GM23338 (cell line): ENCODE data around the gene ZDHHC5. TPM values are rescaled to one million over a fixed set of nuclear protein-coding genes. Genes with fewer than 3 reads are reported as not detected.

Experiments
- ATAC-seq: fragments of 200-7000 bp; cut with Tn5 transposase; 3 replicates; pipeline ENCODE4 v1.9.1; 2020
- DNase-seq: peaks from one replicate; pipeline ENCODE4 v3.0.0-alpha.2; 2015; ENCODE audit warnings: low spot score
- H2AFZ ChIP-seq: fragments of 200-600 bp; sonication (generic); 2 replicates; pipeline ENCODE4 v1.8.0; 2016; ENCODE audit warnings: antibody characterized with exemption, mild to moderate bottlenecking, moderate library complexity
- H3F3A ChIP-seq: fragments of 200-600 bp; sonication (generic); replicated peaks from 2 replicates; pipeline ENCODE4 v1.8.0; 2017; ENCODE audit warnings: antibody characterized with exemption, mixed run types, low read depth
- H3K27ac ChIP-seq: fragments of 200-600 bp; sonication (generic); 2 replicates; pipeline ENCODE4 v1.6.1; 2016; ENCODE audit warnings: low read depth
- H3K27me3 ChIP-seq: fragments of 200-600 bp; sonication (generic); 2 replicates; pipeline ENCODE4 v1.8.0; 2016; ENCODE audit warnings: mild to moderate bottlenecking, mixed run types, moderate library complexity; ENCODE audit not compliant: insufficient read depth
- H3K36me3 ChIP-seq: fragments of 200-600 bp; sonication (generic); 2 replicates; pipeline ENCODE4 v1.8.0; 2016; ENCODE audit warnings: mild to moderate bottlenecking; ENCODE audit not compliant: insufficient read depth
- H3K4me1 ChIP-seq: fragments of 200-600 bp; sonication (generic); 2 replicates; pipeline ENCODE4 v1.8.0; 2016; ENCODE audit warnings: mild to moderate bottlenecking, moderate library complexity; ENCODE audit not compliant: insufficient read depth
- H3K4me2 ChIP-seq: fragments of 200-600 bp; sonication (generic); 2 replicates; pipeline ENCODE4 v1.7.1; 2017; ENCODE audit warnings: mixed run types
- H3K4me3 ChIP-seq: fragments of 200-600 bp; sonication (generic); 2 replicates; pipeline ENCODE4 v1.6.1; 2016; ENCODE audit warnings: mixed run types
- H3K79me2 ChIP-seq: fragments of 200-600 bp; sonication (generic); replicated peaks from 2 replicates; pipeline ENCODE4 v1.8.0; 2017; ENCODE audit warnings: mild to moderate bottlenecking; ENCODE audit not compliant: insufficient read depth
- H3K9me2 ChIP-seq: fragments of 200-600 bp; sonication (generic); 2 replicates; pipeline ENCODE4 v1.8.0; 2017; ENCODE audit not compliant: insufficient read depth
- H4K20me1 ChIP-seq: fragments of 200-600 bp; sonication (generic); replicated peaks from 2 replicates; pipeline ENCODE4 v1.8.0; 2017; ENCODE audit warnings: mild to moderate bottlenecking; ENCODE audit not compliant: insufficient read depth
- H3K27ac Mint-ChIP-seq: 2 replicates; pipeline ENCODE4 v1.8.0; 2020; ENCODE audit warnings: inconsistent platforms, mild to moderate bottlenecking, moderate library complexity, mixed read lengths
- H3K27me3 Mint-ChIP-seq: 3 replicates; pipeline ENCODE4 v1.8.0; 2022; ENCODE audit warnings: low read depth, mild to moderate bottlenecking, moderate library complexity, mixed read lengths, inconsistent platforms; ENCODE audit not compliant: insufficient read depth, poor library complexity
- H3K36me3 Mint-ChIP-seq: 3 replicates; pipeline ENCODE4 v1.8.0; 2021; ENCODE audit warnings: low read depth, mild to moderate bottlenecking, inconsistent platforms, moderate library complexity, mixed read lengths
- H3K4me1 Mint-ChIP-seq: 3 replicates; pipeline ENCODE4 v1.8.0; 2020; ENCODE audit warnings: mild to moderate bottlenecking, inconsistent platforms, mixed read lengths
- H3K4me3 Mint-ChIP-seq: 3 replicates; pipeline ENCODE4 v1.8.0; 2021; ENCODE audit warnings: moderate library complexity, mild to moderate bottlenecking, inconsistent platforms, mixed read lengths
- H3K9me3 Mint-ChIP-seq: 3 replicates; pipeline ENCODE4 v1.8.0; 2020; ENCODE audit warnings: moderate library complexity, mild to moderate bottlenecking, inconsistent platforms, mixed read lengths
- EZH2 ChIP-seq: fragments of 200-600 bp; sonication (generic); IDR thresholded peaks from one replicate; pipeline ENCODE4 v1.8.0; 2017; ENCODE audit warnings: antibody characterized with exemption, mild to moderate bottlenecking, low read depth; ENCODE audit not compliant: unreplicated experiment
- POLR2AphosphoS5 ChIP-seq: IDR thresholded peaks from 2 replicates; pipeline ENCODE4 v1.6.1; 2016; ENCODE audit warnings: antibody characterized with exemption, low read depth
- STAT1 ChIP-seq: IDR thresholded peaks from one replicate; pipeline ENCODE4 v1.6.1; 2016; ENCODE audit warnings: antibody characterized with exemption; ENCODE audit not compliant: unreplicated experiment
- polyA plus RNA-seq: library from polyadenylated mRNA; unstranded; fragments of >200 nt; fragmentation: Nextera tagmentation; extraction: Ambion mirVana; gene quantifications from 2 replicates; pipeline ENCODE4 v1.2.1, GENCODE V29; 2016
- total RNA-seq: library from RNA; depleted of rRNA; stranded (reverse); fragments of >200 nt; shearing (Covaris generic); gene quantifications from 2 replicates; pipeline ENCODE4 v1.2.3, GENCODE V29; 2014
- TF ChIP-seq, protein P1 (sequence below): fragments of 250-450 bp; sonication (Bioruptor Pico); IDR thresholded peaks from 2 replicates; pipeline ENCODE4 v1.5.0; 2020; ENCODE audit warnings: mild to moderate bottlenecking, moderate library complexity
- TF ChIP-seq, protein P2 (sequence below), 2 experiments: fragments of 200-600 bp in 1 of 2; sonication (generic) in 1 of 2; conservative IDR thresholded peaks; 2 replicates each; pipeline versions ENCODE4 v1.5.1 to v1.6.1; 2016 to 2017; ENCODE audit warnings: antibody characterized with exemption in 2 of 2, low read depth in 2 of 2, mild to moderate bottlenecking in 2 of 2, moderate library complexity in 1 of 2
- TF ChIP-seq, protein P3 (sequence below): IDR thresholded peaks from one replicate; pipeline ENCODE4 v1.6.1; 2018; ENCODE audit warnings: antibody characterized with exemption; ENCODE audit not compliant: unreplicated experiment

ZDHHC5 gene
- total and polyA plus RNA-seq, 2 experiments from 2014 or later, result 16.9 to 42.3 TPM

DNA sequence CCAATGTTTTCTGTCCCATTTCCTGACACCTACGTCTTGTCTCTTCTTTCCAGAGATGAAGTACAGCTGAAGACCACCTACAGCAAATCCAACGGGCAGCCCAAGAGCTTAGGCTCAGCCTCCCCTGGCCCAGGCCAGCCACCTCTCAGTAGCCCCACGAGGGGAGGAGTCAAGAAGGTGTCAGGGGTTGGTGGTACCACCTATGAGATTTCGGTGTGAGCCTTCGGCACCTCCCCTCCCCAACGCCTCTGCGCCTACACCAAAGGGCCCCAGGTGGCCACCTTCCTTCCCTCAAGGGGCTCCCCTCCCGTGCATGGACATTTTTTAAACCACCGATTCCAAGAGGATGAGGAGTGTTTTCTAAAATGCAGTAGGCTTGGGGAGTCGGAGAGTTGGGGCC is 31.9 kb downstream of the ZDHHC5 start:
- Histone ChIP-seq H3K36me3 (peaks cover 33% of the 10 kb centered on the region), H3K79me2 (no peaks in the 10 kb centered on the region), H3K4me3 (no peak overlapping the region), H3F3A (peaks cover 17% of the 10 kb centered on the region), H3K27ac (no peak overlapping the region; the same call in 1 of the 2 replicates), H4K20me1 (peaks cover 11% of the 10 kb centered on the region), H3K4me1 (no peaks in the 10 kb centered on the region), H3K9me2 (no peaks in the 10 kb centered on the region), H3K27me3 (no peaks in the 10 kb centered on the region), H2AFZ (no peak overlapping the region), H3K4me2 (no peak overlapping the region)
- Mint-ChIP-seq H3K4me1 (no peaks in the 10 kb centered on the region), H3K27ac (no peak overlapping the region), H3K9me3 (no peaks in the 10 kb centered on the region), H3K27me3 (peaks cover 12% of the 10 kb centered on the region), H3K4me3 (no peak overlapping the region), H3K36me3 (peaks cover 83% of the 10 kb centered on the region)
- TF ChIP-seq POLR2AphosphoS5 (no peak), STAT1 (no peak)
- ATAC-seq (peak; percentile 77), DNase-seq (peak; percentile 41)

DNA sequence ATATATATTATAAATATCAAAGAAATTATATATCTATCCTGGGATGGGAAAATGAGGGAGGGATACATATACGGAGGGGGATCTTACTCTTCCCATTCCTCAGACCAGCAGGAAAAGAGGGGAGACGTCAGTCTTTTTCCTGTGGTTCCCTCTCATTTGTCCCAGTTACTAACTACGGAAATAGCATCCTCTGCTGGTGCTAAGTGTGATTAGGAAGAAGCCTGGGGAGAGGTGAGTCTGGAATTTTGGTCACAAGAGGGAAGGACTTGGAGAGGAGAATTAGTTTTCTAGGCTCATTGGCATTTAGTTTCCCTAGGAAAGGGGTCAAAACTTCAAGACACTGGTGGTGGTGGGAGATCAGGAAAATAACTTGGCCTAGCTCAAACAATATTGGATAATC is 32.5 kb downstream of the ZDHHC5 start:
- 0 out of 2 replicates have a peak, but pooled peaks cover 1% of the 10 kb centered on the region for H3K79me2 ChIP-seq
- H3K4me3 ChIP-seq, result no peak overlapping the region
- H3K36me3 ChIP-seq, result peaks cover 32% of the 10 kb centered on the region
- Mint-ChIP-seq H3K4me3 (no peak overlapping the region), H3K27ac (no peak overlapping the region), H3K4me1 (no peaks in the 10 kb centered on the region), H3K27me3 (peaks cover 12% of the 10 kb centered on the region), H3K36me3 (peaks cover 82% of the 10 kb centered on the region), H3K9me3 (no peaks in the 10 kb centered on the region)
- H3K4me1 ChIP-seq, result no peaks in the 10 kb centered on the region
- TF ChIP-seq POLR2AphosphoS5 (no peak), EZH2 (no peak)
- TF ChIP-seq, protein P1, sequence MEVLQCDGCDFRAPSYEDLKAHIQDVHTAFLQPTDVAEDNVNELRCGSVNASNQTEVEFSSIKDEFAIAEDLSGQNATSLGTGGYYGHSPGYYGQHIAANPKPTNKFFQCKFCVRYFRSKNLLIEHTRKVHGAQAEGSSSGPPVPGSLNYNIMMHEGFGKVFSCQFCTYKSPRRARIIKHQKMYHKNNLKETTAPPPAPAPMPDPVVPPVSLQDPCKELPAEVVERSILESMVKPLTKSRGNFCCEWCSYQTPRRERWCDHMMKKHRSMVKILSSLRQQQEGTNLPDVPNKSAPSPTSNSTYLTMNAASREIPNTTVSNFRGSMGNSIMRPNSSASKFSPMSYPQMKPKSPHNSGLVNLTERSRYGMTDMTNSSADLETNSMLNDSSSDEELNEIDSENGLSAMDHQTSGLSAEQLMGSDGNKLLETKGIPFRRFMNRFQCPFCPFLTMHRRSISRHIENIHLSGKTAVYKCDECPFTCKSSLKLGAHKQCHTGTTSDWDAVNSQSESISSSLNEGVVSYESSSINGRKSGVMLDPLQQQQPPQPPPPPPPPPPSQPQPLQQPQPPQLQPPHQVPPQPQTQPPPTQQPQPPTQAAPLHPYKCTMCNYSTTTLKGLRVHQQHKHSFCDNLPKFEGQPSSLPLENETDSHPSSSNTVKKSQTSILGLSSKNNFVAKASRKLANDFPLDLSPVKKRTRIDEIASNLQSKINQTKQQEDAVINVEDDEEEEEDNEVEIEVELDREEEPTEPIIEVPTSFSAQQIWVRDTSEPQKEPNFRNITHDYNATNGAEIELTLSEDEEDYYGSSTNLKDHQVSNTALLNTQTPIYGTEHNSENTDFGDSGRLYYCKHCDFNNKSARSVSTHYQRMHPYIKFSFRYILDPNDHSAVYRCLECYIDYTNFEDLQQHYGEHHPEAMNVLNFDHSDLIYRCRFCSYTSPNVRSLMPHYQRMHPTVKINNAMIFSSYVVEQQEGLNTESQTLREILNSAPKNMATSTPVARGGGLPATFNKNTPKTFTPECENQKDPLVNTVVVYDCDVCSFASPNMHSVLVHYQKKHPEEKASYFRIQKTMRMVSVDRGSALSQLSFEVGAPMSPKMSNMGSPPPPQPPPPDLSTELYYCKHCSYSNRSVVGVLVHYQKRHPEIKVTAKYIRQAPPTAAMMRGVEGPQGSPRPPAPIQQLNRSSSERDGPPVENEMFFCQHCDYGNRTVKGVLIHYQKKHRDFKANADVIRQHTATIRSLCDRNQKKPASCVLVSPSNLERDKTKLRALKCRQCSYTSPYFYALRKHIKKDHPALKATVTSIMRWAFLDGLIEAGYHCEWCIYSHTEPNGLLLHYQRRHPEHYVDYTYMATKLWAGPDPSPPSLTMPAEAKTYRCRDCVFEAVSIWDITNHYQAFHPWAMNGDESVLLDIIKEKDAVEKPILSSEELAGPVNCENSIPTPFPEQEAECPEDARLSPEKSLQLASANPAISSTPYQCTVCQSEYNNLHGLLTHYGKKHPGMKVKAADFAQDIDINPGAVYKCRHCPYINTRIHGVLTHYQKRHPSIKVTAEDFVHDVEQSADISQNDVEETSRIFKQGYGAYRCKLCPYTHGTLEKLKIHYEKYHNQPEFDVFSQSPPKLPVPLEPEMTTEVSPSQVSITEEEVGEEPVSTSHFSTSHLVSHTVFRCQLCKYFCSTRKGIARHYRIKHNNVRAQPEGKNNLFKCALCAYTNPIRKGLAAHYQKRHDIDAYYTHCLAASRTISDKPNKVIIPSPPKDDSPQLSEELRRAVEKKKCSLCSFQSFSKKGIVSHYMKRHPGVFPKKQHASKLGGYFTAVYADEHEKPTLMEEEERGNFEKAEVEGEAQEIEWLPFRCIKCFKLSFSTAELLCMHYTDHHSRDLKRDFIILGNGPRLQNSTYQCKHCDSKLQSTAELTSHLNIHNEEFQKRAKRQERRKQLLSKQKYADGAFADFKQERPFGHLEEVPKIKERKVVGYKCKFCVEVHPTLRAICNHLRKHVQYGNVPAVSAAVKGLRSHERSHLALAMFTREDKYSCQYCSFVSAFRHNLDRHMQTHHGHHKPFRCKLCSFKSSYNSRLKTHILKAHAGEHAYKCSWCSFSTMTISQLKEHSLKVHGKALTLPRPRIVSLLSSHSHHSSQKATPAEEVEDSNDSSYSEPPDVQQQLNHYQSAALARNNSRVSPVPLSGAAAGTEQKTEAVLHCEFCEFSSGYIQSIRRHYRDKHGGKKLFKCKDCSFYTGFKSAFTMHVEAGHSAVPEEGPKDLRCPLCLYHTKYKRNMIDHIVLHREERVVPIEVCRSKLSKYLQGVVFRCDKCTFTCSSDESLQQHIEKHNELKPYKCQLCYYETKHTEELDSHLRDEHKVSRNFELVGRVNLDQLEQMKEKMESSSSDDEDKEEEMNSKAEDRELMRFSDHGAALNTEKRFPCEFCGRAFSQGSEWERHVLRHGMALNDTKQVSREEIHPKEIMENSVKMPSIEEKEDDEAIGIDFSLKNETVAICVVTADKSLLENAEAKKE (CRISPR knock-in tag), result no peak
- TF ChIP-seq, protein P2, sequence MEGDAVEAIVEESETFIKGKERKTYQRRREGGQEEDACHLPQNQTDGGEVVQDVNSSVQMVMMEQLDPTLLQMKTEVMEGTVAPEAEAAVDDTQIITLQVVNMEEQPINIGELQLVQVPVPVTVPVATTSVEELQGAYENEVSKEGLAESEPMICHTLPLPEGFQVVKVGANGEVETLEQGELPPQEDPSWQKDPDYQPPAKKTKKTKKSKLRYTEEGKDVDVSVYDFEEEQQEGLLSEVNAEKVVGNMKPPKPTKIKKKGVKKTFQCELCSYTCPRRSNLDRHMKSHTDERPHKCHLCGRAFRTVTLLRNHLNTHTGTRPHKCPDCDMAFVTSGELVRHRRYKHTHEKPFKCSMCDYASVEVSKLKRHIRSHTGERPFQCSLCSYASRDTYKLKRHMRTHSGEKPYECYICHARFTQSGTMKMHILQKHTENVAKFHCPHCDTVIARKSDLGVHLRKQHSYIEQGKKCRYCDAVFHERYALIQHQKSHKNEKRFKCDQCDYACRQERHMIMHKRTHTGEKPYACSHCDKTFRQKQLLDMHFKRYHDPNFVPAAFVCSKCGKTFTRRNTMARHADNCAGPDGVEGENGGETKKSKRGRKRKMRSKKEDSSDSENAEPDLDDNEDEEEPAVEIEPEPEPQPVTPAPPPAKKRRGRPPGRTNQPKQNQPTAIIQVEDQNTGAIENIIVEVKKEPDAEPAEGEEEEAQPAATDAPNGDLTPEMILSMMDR (conservative IDR thresholded peaks at IDR 0.05; ENCODE audit: low read depth in 2 of 2), result peak; percentile 23 to 51; a peak in 3 of 4 replicates
- TF ChIP-seq, protein P3, sequence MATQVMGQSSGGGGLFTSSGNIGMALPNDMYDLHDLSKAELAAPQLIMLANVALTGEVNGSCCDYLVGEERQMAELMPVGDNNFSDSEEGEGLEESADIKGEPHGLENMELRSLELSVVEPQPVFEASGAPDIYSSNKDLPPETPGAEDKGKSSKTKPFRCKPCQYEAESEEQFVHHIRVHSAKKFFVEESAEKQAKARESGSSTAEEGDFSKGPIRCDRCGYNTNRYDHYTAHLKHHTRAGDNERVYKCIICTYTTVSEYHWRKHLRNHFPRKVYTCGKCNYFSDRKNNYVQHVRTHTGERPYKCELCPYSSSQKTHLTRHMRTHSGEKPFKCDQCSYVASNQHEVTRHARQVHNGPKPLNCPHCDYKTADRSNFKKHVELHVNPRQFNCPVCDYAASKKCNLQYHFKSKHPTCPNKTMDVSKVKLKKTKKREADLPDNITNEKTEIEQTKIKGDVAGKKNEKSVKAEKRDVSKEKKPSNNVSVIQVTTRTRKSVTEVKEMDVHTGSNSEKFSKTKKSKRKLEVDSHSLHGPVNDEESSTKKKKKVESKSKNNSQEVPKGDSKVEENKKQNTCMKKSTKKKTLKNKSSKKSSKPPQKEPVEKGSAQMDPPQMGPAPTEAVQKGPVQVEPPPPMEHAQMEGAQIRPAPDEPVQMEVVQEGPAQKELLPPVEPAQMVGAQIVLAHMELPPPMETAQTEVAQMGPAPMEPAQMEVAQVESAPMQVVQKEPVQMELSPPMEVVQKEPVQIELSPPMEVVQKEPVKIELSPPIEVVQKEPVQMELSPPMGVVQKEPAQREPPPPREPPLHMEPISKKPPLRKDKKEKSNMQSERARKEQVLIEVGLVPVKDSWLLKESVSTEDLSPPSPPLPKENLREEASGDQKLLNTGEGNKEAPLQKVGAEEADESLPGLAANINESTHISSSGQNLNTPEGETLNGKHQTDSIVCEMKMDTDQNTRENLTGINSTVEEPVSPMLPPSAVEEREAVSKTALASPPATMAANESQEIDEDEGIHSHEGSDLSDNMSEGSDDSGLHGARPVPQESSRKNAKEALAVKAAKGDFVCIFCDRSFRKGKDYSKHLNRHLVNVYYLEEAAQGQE, result no peak
- ATAC-seq (peak; percentile 28; the same call in 1 of the 3 replicates), DNase-seq (peak; percentile 36)
- no peaks in the 10 kb centered on the region for H3K9me2 ChIP-seq
- H2AFZ ChIP-seq, result no peak overlapping the region
- no peak overlapping the region for H3K4me2 ChIP-seq
- peaks cover 17% of the 10 kb centered on the region for H3F3A ChIP-seq
- H4K20me1 ChIP-seq, result peaks cover 9% of the 10 kb centered on the region
- no peak overlapping the region for H3K27ac ChIP-seq
- no peaks in the 10 kb centered on the region for H3K27me3 ChIP-seq
